Activated CD8-positive, alpha-beta memory T cell treated with anti-CD3 and anti-CD28 coated beads for 4 hours (primary cell): ENCODE results near the gene HEPACAM.

Experiments used
- DNase-seq, 2 donors: peaks; one replicate each; pipeline ENCODE4 v3.0.0-alpha.2; 2020; ENCODE audit warnings: low read depth in 2 of 2

Gene HEPACAM

GRCh38 chr11:124884869-124885479, 50.9 kb downstream of the HEPACAM start:
- DNase-seq: no peak

GRCh38 chr11:124884340-124884739, 51.5 kb downstream of the HEPACAM start:
- DNase-seq: no peak

- DNase-seq: no peak
These were observed 53.3 kb downstream of the HEPACAM start for GRCh38 chr11:124882339-124883071.

- DNase-seq: no peak
These were observed 54.9 kb downstream of the HEPACAM start for GRCh38 chr11:124880958-124881357.

GRCh38 chr11:124880290-124880611, 55.6 kb downstream of the HEPACAM start:
- DNase-seq: no peak

GRCh38 chr11:124879493-124880289, 56.2 kb downstream of the HEPACAM start:
- no peak for DNase-seq

- DNase-seq: no peak
These were observed 56.9 kb downstream of the HEPACAM start for GRCh38 chr11:124878759-124879492.

GRCh38 chr11:124877910-124878758, 57.7 kb downstream of the HEPACAM start:
- no peak for DNase-seq

- DNase-seq: no peak
These were observed 58.3 kb downstream of the HEPACAM start for GRCh38 chr11:124877631-124877909.

- DNase-seq: no peak
These were observed 58.8 kb downstream of the HEPACAM start for GRCh38 chr11:124876818-124877630.

- DNase-seq: peak; percentile 55 to 69
These were observed 59.7 kb downstream of the HEPACAM start for GRCh38 chr11:124875943-124876817.

- DNase-seq: no peak
These were observed 60.4 kb downstream of the HEPACAM start for GRCh38 chr11:124875401-124875800.

GRCh38 chr11:124874571-124875255, 61.1 kb downstream of the HEPACAM start:
- DNase-seq: no peak

GRCh38 chr11:124873951-124874350, 61.9 kb downstream of the HEPACAM start:
- no peak for DNase-seq

GRCh38 chr11:124872741-124873140, 63.1 kb downstream of the HEPACAM start:
- DNase-seq: no peak

GRCh38 chr11:124872280-124872679, 63.6 kb downstream of the HEPACAM start:
- DNase-seq: no peak

GRCh38 chr11:124870430-124870829, 65.4 kb downstream of the HEPACAM start:
- DNase-seq: no peak

- DNase-seq: no peak
These were observed 65.9 kb downstream of the HEPACAM start for GRCh38 chr11:124869856-124870387.

GRCh38 chr11:124869331-124869730, 66.5 kb downstream of the HEPACAM start:
- no peak for DNase-seq
